ENCODE data around the gene GPR15LG.

The GPR15LG gene

GRCh38 chr10:84217746-84218145, 44.1 kb downstream of the GPR15LG start:
- no peak for DNase-seq

- no peak for DNase-seq
These were observed 48.3 kb downstream of the GPR15LG start for GRCh38 chr10:84221916-84222315.

- no peak for DNase-seq
These were observed 50.9 kb downstream of the GPR15LG start for GRCh38 chr10:84224411-84225028.

- DNase-seq, result no peak
These were observed 52.0 kb downstream of the GPR15LG start, which contains the start of gene LRIT2 for GRCh38 chr10:84225427-84226173. LRIT2 (minus strand) TSS chr10:84225544; CDS start chr10:84225520, 24 bp downstream.

- no peak for DNase-seq
These were observed 53.0 kb downstream of the GPR15LG start for GRCh38 chr10:84226616-84227015.

GRCh38 chr10:84227810-84228209, 54.2 kb downstream of the GPR15LG start:
- no peak for DNase-seq

- DNase-seq, result no peak
These were observed 56.8 kb downstream of the GPR15LG start for GRCh38 chr10:84230359-84230758.

GRCh38 chr10:84232376-84232775, 58.8 kb downstream of the GPR15LG start:
- no peak for DNase-seq

- no peak for DNase-seq
These were observed 60.3 kb downstream of the GPR15LG start for GRCh38 chr10:84233940-84234339.

- DNase-seq, result no peak
These were observed 60.9 kb downstream of the GPR15LG start for GRCh38 chr10:84234479-84234878.

All from fibroblast of skin of abdomen (primary cell).